Activated B cell treated with CpG ODN at 0.5 μM for 24 hours (primary cell): ENCODE results near the gene TEAD3. TPM values are rescaled to one million over a fixed set of nuclear protein-coding genes. Genes with fewer than 3 reads are reported as not detected.

ENCODE experiments used
- ATAC-seq: fragments of 200-7000 bp; cut with Tn5 transposase; one replicate; pipeline ENCODE4 v1.10.0; 2021; ENCODE audit warnings: low read depth, mild to moderate bottlenecking, moderate library complexity
- CTCF ChIA-PET: fragments of 350-600 bp; sonication (Branson Sonifier 250); formaldehyde crosslinking; loops from one replicate; lab custom pipeline; 2021; ENCODE audit warnings: antibody characterized with exemption; lab: Charles Lee
- POLR2A ChIA-PET: fragments of 350-600 bp; sonication (Branson Sonifier 250); formaldehyde crosslinking; loops from one replicate; lab custom pipeline; 2021; ENCODE audit warnings: antibody characterized with exemption; lab: Charles Lee
- DNase-seq: peaks from one replicate; pipeline ENCODE4 v3.0.0; 2022
- H3K27ac Mint-ChIP-seq: one replicate; pipeline ENCODE4 v1.8.0; 2020; ENCODE audit warnings: mixed read lengths
- H3K27me3 Mint-ChIP-seq: one replicate; pipeline ENCODE4 v1.8.0; 2021; ENCODE audit warnings: mixed read lengths
- H3K36me3 Mint-ChIP-seq: one replicate; pipeline ENCODE4 v1.8.0; 2021; ENCODE audit warnings: low read depth, mixed read lengths
- H3K4me1 Mint-ChIP-seq: one replicate; pipeline ENCODE4 v1.8.0; 2021; ENCODE audit warnings: mixed read lengths
- H3K4me3 Mint-ChIP-seq: one replicate; pipeline ENCODE4 v1.8.0; 2020; ENCODE audit warnings: mild to moderate bottlenecking, mixed read lengths
- H3K9me3 Mint-ChIP-seq: one replicate; pipeline ENCODE4 v1.8.0; 2020; ENCODE audit warnings: mixed read lengths
- CTCF ChIP-seq: fragments of 200-600 bp; IDR thresholded peaks from one replicate; pipeline ENCODE4 v1.8.0; 2022; ENCODE audit warnings: antibody characterized with exemption, mild to moderate bottlenecking
- intact Hi-C: fragments of 100-400 bp; cut with micrococcal nuclease; formaldehyde crosslinking; loops from one replicate; pipeline ENCODE4 v1.15.1; 2024
- total RNA-seq: library from RNA; stranded (reverse); gene quantifications from 2 replicates; pipeline ENCODE4 v1.2.3, GENCODE V29; 2022

The TEAD3 gene
- total RNA-seq, 1 donor from 2014 or later = 0.13 TPM

GRCh38 chr6:35485402-35485877, 11.4 kb downstream of the TEAD3 start:
- ChIA-PET CTCF (no interaction called here), POLR2A (no interaction called here)
- no peaks in the 10 kb centered on the region for H3K36me3 Mint-ChIP-seq
- ATAC-seq (no peak), DNase-seq (no peak)
- peaks cover 2% of the 10 kb centered on the region for H3K27me3 Mint-ChIP-seq
- H3K4me3 Mint-ChIP-seq = no peak overlapping the region
- intact Hi-C loops = no loop called here
- H3K9me3 Mint-ChIP-seq = no peaks in the 10 kb centered on the region
- H3K4me1 Mint-ChIP-seq = no peaks in the 10 kb centered on the region
- no peak overlapping the region for H3K27ac Mint-ChIP-seq
- TF ChIP-seq CTCF = no peak

GRCh38 chr6:35484921-35485392, 11.9 kb downstream of the TEAD3 start:
- POLR2A ChIA-PET = no interaction called here
- Mint-ChIP-seq H3K4me1 (no peaks in the 10 kb centered on the region), H3K36me3 (no peaks in the 10 kb centered on the region), H3K4me3 (no peak overlapping the region), H3K27ac (no peak overlapping the region), H3K9me3 (no peaks in the 10 kb centered on the region), H3K27me3 (no peaks in the 10 kb centered on the region)
- intact Hi-C loops = no loop called here
- DNase-seq = no peak
- TF ChIP-seq CTCF = no peak
- ATAC-seq = no peak
- CTCF ChIA-PET = no interaction called here

- ATAC-seq (no peak), DNase-seq (no peak)
- H3K36me3 Mint-ChIP-seq = no peaks in the 10 kb centered on the region
- CTCF ChIA-PET = no interaction called here
- no peak overlapping the region for H3K4me3 Mint-ChIP-seq
- H3K4me1 Mint-ChIP-seq = no peaks in the 10 kb centered on the region
- POLR2A ChIA-PET = no interaction called here
- TF ChIP-seq CTCF = no peak
- H3K9me3 Mint-ChIP-seq = no peaks in the 10 kb centered on the region
- H3K27ac Mint-ChIP-seq = no peak overlapping the region
- intact Hi-C loops = no loop called here
- H3K27me3 Mint-ChIP-seq = no peaks in the 10 kb centered on the region
Measured at GRCh38 chr6:35483893-35484645, 12.8 kb downstream of the TEAD3 start.

- H3K4me1 Mint-ChIP-seq = no peaks in the 10 kb centered on the region
- no peak for ATAC-seq
- TF ChIP-seq CTCF = no peak
- POLR2A ChIA-PET = no interaction called here
- H3K27ac Mint-ChIP-seq = no peak overlapping the region
- intact Hi-C loops = no loop called here
- CTCF ChIA-PET = no interaction called here
- H3K36me3 Mint-ChIP-seq = no peaks in the 10 kb centered on the region
- DNase-seq = no peak
- no peaks in the 10 kb centered on the region for H3K9me3 Mint-ChIP-seq
- H3K4me3 Mint-ChIP-seq = no peak overlapping the region
- no peaks in the 10 kb centered on the region for H3K27me3 Mint-ChIP-seq
Measured at GRCh38 chr6:35483490-35483889, 13.4 kb downstream of the TEAD3 start.

- Mint-ChIP-seq H3K36me3 (no peaks in the 10 kb centered on the region), H3K27me3 (no peaks in the 10 kb centered on the region), H3K27ac (no peak overlapping the region), H3K4me3 (no peak overlapping the region), H3K4me1 (no peaks in the 10 kb centered on the region), H3K9me3 (no peaks in the 10 kb centered on the region)
- intact Hi-C loops = no loop called here
- ChIA-PET POLR2A (no interaction called here), CTCF (no interaction called here)
- DNase-seq (no peak), ATAC-seq (no peak)
- no peak for TF ChIP-seq CTCF
Measured at GRCh38 chr6:35483062-35483461, 13.8 kb downstream of the TEAD3 start.
